ENCODE measurements around the gene ARHGAP23.

ARHGAP23 gene

DNA sequence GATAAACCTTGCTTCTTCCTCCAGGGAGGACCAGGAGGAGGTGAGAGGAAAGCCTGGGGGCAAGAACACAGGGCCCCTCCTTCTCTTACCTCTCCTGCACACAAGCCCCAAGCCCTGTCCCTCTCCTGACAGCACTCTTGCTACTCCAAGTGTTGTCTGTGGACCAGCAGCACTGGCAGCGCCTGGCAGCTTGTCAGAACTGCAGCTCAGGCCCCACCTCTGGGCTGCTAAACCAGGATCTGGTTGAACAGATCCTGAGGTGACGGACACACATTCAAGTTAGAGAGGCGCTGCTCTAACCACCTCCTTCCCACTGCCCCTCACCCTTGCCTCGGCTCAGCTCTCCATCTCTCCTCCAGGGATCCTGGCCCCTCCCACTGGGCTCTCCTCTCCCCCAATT lies 121.0 kb downstream of the ARHGAP23 start:
- DNase-seq (ENCODE audit: low spot score): no peak

- DNase-seq (ENCODE audit: low spot score): no peak
Measured at GRCh38 chr17:38550661-38551060, 122.4 kb downstream of the ARHGAP23 start.

GRCh38 chr17:38551121-38551520 lies 122.9 kb downstream of the ARHGAP23 start:
- DNase-seq (ENCODE audit: low spot score): no peak

DNA sequence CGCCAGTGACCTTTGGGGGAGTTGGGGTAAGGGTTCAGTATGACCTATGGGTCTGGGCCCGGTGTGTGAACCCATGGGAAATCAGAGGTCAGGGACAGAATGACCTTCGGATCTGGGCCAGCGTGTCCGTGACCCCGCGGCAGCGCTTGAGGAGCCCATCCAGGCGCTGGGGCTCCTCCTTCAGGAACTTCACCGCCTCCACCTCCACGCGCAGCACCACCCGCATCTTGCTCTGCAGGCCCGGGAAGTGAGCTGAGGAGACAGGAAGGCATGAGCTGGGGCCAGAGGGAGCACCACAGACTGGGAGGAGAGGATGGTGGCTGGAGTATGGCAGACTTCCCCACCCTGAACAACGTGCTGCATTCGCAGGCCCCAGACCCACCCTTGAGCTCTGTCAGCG lies 124.1 kb downstream of the ARHGAP23 start:
- DNase-seq (ENCODE audit: low spot score): no peak

DNA sequence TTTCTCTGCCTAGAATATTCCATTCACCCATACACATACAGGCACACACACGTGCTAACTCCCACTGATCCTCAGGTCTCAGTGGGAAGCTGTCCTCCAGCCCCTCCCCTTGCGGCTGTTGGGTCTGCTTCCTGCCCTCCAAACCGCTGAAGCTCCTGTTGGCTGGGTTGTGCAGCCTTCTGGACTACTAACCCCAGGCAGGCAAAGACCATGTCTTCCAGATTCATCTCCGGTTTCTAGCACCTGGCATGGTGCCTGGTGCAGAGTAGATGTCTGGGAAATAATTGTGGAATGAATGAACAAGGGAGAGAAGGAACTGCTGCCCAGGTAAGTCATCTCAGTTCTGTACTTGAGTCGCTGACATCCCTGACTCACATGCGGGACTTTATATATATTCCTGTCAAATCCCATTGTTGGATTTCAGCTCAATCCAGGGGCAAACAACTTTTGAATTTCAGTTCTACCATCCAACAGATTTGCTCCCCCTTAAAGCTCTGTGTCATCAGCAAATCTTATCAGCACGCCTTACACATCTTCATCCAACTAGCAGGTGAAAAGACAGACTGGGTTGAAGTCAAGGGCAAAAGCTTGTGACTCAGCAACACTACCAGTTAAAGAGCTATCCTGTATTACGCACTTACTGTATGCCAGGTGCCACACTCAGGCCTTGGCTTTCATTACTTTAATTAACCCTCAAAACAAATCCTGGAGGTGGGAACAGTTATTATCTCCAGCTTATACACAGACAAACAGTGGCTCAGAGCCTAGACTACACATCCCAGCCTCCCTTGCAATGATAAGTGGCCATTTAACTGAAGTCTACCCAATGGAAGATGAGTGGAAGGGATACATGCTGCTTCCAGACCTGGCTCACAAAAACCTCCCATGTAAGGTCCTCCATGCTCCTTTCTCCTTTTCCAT lies 126.4 kb downstream of the ARHGAP23 start:
- DNase-seq (ENCODE audit: low spot score): no peak

- no peak for DNase-seq (ENCODE audit: low spot score)
Measured at GRCh38 chr17:38556239-38556638, 128.0 kb downstream of the ARHGAP23 start.

GRCh38 chr17:38557396-38557795 lies 129.1 kb downstream of the ARHGAP23 start:
- DNase-seq (ENCODE audit: low spot score): no peak

DNA sequence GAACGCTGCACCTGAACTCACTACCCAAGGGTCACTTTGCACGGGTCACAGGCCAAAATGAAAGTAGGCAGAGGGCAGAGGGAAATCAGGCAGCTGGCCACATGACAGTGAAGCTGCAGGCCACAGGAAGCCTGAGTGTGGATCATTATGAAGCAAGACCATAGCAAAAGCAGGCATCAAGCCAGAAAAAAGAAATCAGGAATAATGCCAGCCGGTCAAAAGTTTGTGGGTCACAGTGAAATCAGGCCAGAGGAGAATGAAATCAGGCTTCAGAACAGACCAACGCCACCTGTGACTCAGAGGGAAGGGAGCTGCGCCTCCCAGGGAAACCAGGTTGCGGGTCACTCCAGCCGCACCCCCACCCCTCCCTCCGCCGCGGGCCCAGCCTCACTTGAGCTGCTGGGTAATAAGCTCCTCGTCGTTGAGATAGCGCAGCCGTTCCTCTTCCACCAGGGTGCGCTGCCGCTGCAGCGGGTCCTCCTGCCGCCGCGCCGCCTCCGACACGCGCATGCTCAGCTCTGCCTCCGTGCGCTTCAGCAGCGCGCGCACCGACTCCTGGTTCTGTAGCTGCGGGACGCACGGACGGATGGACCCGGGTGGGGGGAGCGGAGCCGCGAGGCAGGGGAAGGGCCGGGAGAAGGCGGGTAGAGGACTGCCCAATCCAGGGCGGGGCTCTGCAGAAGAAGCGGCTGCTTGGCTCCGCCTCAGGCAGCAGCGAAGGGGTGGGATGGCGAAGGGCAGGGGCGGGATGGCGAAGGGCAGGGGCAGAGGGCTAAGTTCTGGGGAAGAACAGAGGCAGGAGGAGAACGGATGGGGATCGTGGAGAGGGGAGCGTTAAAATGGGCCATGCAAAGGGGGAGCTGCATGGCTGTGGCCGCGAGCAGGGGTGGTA lies 129.8 kb downstream of the ARHGAP23 start:
- DNase-seq (ENCODE audit: low spot score): peak; percentile 91

DNA sequence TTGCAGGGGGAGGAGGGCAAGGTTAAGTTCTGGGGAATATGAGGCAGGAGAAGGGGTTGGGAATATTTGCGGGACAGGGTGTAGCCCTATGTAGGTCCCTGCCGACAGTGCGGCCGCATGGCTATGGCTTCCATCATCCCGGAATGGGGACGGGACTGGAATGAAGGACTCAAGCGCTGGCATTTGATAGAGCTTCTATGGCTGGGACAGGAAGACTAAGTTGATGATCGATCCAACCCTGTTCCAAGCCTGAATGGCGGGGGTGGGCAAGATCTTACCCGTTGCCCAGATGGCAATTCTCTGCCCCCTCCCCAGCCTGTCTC lies 130.4 kb downstream of the ARHGAP23 start:
- no peak for DNase-seq (ENCODE audit: low spot score)

DNA sequence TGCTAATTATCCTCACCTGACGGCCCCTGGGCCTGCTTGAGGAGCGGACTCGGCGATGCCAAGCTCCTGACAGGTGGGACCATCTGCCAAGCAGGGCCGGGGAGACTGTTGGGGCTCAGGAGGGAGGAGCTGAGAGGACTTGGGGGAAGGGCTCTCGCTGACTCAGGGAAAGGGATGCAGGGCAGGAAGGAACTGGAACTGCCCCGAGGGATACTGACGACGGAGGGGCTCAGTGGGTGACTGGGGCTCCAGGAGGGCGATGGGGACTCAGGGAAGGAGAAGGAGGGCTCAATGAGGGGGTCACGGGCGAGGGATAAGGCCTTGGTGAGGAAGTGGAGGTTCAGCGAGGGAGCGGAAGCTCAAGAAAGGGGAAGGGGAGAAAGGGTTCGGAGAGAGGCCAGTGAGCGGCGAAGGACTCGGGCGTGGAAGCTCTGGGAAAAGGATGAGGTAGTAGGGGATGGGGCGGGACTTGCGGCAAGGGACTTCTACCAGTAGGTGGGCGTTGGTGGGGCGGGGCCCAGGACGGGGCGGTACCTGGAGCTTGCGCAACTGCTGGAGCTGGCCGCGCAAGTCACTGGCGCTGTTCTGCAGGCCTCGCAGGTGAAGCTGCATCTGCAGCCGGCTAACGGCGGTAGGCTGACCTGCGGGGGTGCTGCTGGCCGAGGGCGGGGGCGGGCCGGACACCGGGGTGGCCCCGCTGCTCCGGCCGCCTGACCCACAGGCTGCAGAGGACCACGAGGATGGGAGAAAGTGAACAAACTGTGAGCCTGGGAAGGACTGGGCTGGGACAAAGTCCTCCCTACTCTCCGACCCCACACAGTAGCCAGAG lies 131.0 kb downstream of the ARHGAP23 start:
- DNase-seq (ENCODE audit: low spot score): peak; percentile 86

- no peak for DNase-seq (ENCODE audit: low spot score)
Measured at GRCh38 chr17:38559880-38560230, 131.6 kb downstream of the ARHGAP23 start.

DNA sequence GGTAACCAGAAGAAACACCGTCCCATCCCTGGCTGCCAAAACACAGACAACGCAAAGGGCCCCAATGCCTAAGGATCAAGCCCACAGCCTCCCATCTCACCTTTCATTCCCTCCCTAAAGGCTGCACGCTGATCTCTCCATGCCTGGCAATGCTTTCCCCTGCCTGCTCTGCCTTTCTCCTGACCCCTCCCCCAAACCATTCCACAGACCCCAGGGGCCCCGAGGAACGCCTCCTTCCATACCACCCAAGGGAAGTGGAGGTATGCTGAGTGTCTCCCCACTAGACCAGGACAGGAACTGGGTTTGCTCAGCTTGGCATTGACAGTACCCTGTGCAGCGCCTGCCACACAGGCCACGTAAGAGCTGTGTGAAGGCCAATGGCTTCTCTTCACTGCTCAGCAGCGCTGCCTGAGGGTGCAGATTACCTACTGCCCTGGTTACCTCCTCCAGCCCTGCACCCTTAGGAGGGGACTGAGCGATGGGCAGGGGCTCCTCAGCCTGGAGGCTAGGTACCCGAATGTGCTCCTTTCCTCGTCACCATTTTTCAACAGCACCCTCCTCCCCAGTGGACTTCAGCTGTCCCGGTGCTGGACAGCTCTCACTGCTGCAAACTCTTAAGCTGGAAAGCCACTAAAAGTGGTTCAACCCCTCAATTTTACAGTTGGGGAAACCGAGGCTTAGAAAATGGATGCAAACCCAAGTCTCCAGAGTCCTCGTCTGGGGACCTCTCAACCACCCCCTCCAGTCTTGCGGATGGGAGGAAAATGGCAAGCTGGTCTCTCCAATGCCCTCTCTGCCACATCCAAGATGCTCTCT lies 132.4 kb downstream of the ARHGAP23 start:
- DNase-seq (ENCODE audit: low spot score): no peak

- no peak for DNase-seq (ENCODE audit: low spot score)
Measured at GRCh38 chr17:38561416-38562214, 133.4 kb downstream of the ARHGAP23 start.
